ENCODE measurements around the gene NDUFB10. TPM values are rescaled to one million over a fixed set of nuclear protein-coding genes. Genes with fewer than 3 reads are reported as not detected.

Gene NDUFB10
- 139 and 192 TPM in 2 replicates for total RNA-seq

GRCh38 chr16:1959269-1960039 is at the start of gene NDUFB10:
Gene NDUFB10, plus strand, starts transcription at chr16:1959538. Its CDS starts 87 bp downstream, at chr16:1959625.

GRCh38 chr16:1918351-1919326 is 40.7 kb upstream of the NDUFB10 start, which contains the start of gene HS3ST6:
Gene HS3ST6, minus strand, starts transcription at chr16:1918415. Its CDS starts 92 bp downstream, at chr16:1918323.

DNA sequence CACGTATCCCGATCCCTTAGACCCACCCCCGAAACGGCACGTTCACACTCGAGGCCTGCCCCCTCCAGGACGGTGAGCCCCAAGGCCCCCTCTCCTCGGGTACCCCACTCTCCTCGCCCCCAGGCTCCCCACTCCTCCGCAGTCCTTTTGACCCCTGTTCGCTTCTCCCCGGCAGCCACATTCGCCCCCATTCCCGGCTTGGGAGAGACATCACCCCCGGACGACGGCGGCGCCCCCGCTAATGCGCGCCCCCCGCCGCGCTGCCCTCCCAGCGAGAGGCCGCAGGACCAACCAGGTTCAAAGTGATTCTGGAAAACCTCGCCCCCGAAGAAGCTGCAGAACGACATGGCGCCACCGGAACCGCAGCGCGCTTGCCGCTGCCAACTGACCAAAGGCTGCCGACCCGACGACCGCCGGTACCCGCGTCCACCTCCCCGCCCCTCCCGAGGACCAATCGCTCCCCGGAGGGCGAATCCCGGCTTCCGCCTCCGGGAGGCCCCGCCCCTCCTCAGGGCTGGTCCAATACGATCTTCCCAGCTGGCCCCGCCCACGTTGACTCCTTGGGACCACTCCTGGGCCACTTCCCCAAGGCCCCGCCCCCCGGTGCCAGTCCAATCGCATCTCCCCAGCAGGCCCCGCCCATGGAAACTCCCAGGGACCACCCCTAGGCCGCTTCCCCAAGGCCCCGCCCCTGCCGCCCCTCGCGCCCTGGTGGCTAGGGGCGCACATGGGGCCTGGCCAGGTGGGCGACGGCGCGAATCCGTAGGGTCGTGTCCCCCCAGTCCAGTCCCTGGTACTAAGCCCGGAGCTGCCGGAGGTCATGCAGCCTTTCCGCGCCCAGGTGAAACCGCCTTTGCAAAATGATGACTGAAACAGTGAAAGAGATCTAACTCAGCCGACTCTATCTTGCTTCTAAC is 16.3 kb upstream of the NDUFB10 start, which contains the start of gene MSRB1:
Gene MSRB1, minus strand, starts transcription at position 390 of the 917 bp plus-strand sequence. Its CDS starts 43 bp downstream, at position 347.

GRCh38 chr16:1964506-1965395 is 5.4 kb downstream of the NDUFB10 start, which contains the start of gene RPS2:
Gene RPS2, minus strand, starts transcription at chr16:1964826. Its CDS starts 201 bp downstream, at chr16:1964625.

GRCh38 chr16:1966460-1966859 is 7.1 kb downstream of the NDUFB10 start, which contains the start of gene RNF151:
Gene RNF151, plus strand, starts transcription at chr16:1966856. Its CDS starts 26 bp downstream, at chr16:1966882.

GRCh38 chr16:1971796-1972489 is 12.6 kb downstream of the NDUFB10 start, which contains the start of gene TBL3:
Gene TBL3, plus strand, starts transcription at chr16:1972053. Its CDS starts 112 bp downstream, at chr16:1972165.

DNA sequence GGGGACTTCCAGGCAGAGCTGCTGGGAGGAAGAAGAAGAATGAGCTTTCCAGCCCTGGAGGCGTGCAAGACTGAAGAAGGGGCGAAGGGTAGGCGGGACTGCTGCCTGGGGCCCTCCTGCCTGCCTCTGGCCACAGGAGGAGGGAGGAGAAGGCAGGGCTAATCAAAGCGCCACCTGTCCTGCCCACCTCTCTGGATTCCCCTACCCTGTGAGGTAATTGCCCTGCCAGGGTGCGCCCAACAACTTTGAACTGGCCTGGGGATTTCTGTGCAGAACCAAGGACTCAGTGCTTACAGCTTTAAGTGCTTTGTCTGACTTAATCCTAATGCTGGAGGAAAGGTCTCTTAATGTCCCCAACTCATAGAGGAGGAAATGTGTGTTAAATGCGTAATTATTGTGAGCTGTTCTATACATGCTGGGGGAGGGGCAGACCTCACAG is 22.1 kb downstream of the NDUFB10 start, which contains the start of gene NOXO1:
Gene NOXO1, minus strand, starts transcription at position 72 of the 439 bp plus-strand sequence. CDS start 290 bp downstream, outside the sequence.

DNA sequence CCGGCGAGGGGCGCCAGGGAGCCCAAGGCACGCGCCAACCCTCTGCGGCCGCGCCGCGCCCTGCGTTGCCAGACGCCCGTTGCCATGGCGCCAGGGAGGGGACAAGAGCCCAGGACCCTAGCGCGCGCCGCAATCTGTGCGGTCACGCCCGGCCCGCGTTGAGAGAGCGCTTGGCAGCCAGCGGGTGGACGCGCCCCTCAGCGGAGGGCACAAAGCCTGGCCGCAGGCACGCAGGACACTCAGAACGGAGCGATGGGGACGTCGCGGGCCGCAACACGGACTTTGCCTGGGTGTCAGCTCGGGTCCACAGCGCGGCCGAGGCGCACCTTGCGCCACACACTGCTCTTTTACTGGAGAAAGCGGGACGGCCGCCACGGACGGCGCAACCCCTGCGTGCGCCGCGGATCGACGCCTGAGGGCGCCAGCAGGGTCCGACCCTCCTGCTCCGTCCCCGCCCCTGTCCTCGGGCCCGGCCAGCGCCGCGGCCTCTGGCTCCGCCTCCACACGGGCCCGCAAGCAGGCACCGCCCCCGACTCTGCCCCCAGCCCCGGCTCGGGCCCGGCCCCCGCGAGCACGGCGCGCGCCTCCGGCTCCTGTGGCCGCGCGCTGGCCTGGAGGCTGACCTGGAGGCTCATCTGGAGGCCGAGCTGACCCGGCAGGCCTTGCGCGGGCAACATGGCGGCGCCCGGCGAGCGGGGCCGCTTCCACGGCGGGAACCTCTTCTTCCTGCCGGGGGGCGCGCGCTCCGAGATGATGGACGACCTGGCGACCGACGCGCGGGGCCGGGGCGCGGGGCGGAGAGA is 24.4 kb downstream of the NDUFB10 start, which contains the start of gene GFER:
Gene GFER, plus strand, starts transcription at position 650 of the 803 bp plus-strand sequence. Its CDS starts 26 bp downstream, at position 676.

DNA sequence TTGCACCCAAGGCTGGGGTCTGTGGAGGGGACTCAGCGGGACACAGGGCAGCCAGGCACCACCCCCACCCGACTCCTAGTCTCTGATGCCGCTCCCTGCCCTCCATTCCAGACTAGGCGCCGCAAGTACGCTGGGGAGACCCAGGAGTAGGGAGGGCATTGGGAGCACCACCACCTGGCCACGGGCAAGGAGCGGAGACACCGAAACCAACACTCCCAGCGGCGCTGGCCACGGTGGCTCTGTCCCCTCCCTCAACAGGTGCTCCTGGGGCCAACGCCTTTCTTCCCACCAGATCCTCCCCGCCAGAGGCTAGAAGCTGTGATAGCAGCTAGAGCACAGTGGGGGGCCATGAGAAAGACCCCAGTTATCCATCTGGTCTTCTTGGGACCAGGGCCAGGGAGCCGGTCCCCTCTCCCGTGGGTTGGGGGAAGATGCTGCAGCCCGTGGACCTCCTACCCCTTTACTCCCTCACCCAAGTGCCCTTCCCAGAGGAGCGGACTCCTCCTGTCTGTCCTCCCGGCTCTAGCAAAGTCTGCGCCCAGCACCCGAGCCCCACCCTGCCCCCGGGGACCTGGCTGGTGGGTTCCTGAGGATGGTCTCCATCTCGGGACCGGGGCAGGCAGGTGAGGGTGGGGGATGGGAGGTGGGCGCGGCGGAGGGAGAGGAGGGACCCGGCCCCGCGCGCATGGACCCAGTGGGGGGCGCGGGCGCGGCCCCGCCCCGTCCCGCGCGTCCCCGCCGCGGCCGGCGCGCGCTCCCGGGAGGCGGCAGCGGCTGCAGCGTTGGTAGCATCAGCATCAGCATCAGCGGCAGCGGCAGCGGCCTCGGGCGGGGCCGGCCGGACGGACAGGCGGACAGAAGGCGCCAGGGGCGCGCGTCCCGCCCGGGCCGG is 30.1 kb downstream of the NDUFB10 start, which contains the start of gene SYNGR3:
Gene SYNGR3, plus strand, starts transcription at position 762 of the 892 bp plus-strand sequence. CDS start 133 bp downstream, outside the sequence.

GRCh38 chr16:2009791-2010510 is 50.6 kb downstream of the NDUFB10 start, which contains the start of gene ZNF598:
Gene ZNF598, minus strand, starts transcription at chr16:2009821.

Other genes starting within 250 kb of the NDUFB10 start
- gene NME3, start 188.0 kb upstream of the NDUFB10 start, total RNA-seq: 47.7 and 66.5 TPM in 2 replicates
- gene EME2, start 186.7 kb upstream of the NDUFB10 start, total RNA-seq: 13.5 and 18.0 TPM in 2 replicates
- 73.8 and 84.8 TPM in 2 replicates for gene MRPS34, start 186.4 kb upstream of the NDUFB10 start, total RNA-seq
- 31.3 and 42.3 TPM in 2 replicates for gene SPSB3, start 177.0 kb upstream of the NDUFB10 start, total RNA-seq
- gene NUBP2, start 176.6 kb upstream of the NDUFB10 start, total RNA-seq: 70.0 and 90.2 TPM in 2 replicates
- under 0.01 and 0.15 TPM in 2 replicates for gene IGFALS, start 165.8 kb upstream of the NDUFB10 start, total RNA-seq
- 25.9 and 33.9 TPM in 2 replicates for gene HAGH, start 132.7 kb upstream of the NDUFB10 start, total RNA-seq
- gene FAHD1, start 132.3 kb upstream of the NDUFB10 start, total RNA-seq: 82.9 and 96.4 TPM in 2 replicates
- gene MEIOB, start 87.4 kb upstream of the NDUFB10 start, total RNA-seq: 0.15 and 0.33 TPM in 2 replicates
- gene HS3ST6, start 41.1 kb upstream of the NDUFB10 start, total RNA-seq: not detected in 2 replicates
- 6.1 TPM in 2 replicates for gene MSRB1, start 16.3 kb upstream of the NDUFB10 start, total RNA-seq
- gene RPL3L, start 4.8 kb upstream of the NDUFB10 start, total RNA-seq: not detected in 2 replicates
- 1,747 and 2,610 TPM in 2 replicates for gene RPS2, start 5.3 kb downstream of the NDUFB10 start, total RNA-seq
- not detected in 2 replicates for gene RNF151, start 7.3 kb downstream of the NDUFB10 start, total RNA-seq
- 40.2 and 56.6 TPM in 2 replicates for gene TBL3, start 12.5 kb downstream of the NDUFB10 start, total RNA-seq
- gene NOXO1, start 21.9 kb downstream of the NDUFB10 start, total RNA-seq: 0.15 TPM in 1 of 2 replicates, not detected in the other
- 14.7 and 17.7 TPM in 2 replicates for gene GFER, start 24.7 kb downstream of the NDUFB10 start, total RNA-seq
- 4.8 and 9.4 TPM in 2 replicates for gene SYNGR3, start 30.4 kb downstream of the NDUFB10 start, total RNA-seq
- gene ZNF598, start 50.3 kb downstream of the NDUFB10 start, total RNA-seq: 27.3 and 27.5 TPM in 2 replicates
- gene NPW, start 60.2 kb downstream of the NDUFB10 start, total RNA-seq: 0.29 and 2.5 TPM in 2 replicates
- 30.5 and 60.4 TPM in 2 replicates for gene NHERF2, start 67.4 kb downstream of the NDUFB10 start, total RNA-seq
- 26.6 and 27.8 TPM in 2 replicates for gene NTHL1, start 88.3 kb downstream of the NDUFB10 start, total RNA-seq
- 70.5 and 85.2 TPM in 2 replicates for gene TSC2, start 88.4 kb downstream of the NDUFB10 start, total RNA-seq
- gene PKD1, start 176.4 kb downstream of the NDUFB10 start, total RNA-seq: 184 and 227 TPM in 2 replicates
- gene RAB26, start 189.1 kb downstream of the NDUFB10 start, total RNA-seq: 1.2 and 2.9 TPM in 2 replicates
- gene TRAF7, start 196.2 kb downstream of the NDUFB10 start, total RNA-seq: 59.2 and 92.1 TPM in 2 replicates
- under 0.01 and 2.0 TPM in 2 replicates for gene CASKIN1, start 237.1 kb downstream of the NDUFB10 start, total RNA-seq
- 30.8 and 33.6 TPM in 2 replicates for gene MLST8, start 245.9 kb downstream of the NDUFB10 start, total RNA-seq